IMR-90 (cell line): Measurements from ENCODE around the gene RASL10A. TPM values are rescaled to one million over a fixed set of nuclear protein-coding genes. Genes with fewer than 3 reads are reported as not detected.

ENCODE experiments used
- ATAC-seq: fragments of 200-7000 bp; cut with Tn5 transposase; 2 replicates; pipeline ENCODE4 v1.9.1; 2020; ENCODE audit warnings: low read depth, mild to moderate bottlenecking, moderate library complexity
- BruUV-seq: library from RNA; stranded (reverse); fragments of 400-500 nt; replicated peaks from 2 replicates; lab custom pipeline; 2021; lab: Mats Ljungman, UMichigan
- CTCF ChIA-PET: fragments of 300-600 bp; formaldehyde crosslinking; extraction: SDS; loops from one replicate; lab custom pipeline; 2021; ENCODE audit warnings: antibody characterized with exemption; lab: Yijun Ruan, JAX
- POLR2A ChIA-PET: fragments of 300-600 bp; sonication (Branson Sonifier 250); formaldehyde crosslinking; loops from one replicate; lab custom pipeline; 2022; ENCODE audit warnings: antibody characterized with exemption; ENCODE audit not compliant: unreplicated experiment; lab: Charles Lee
- DNase-seq: peaks from one replicate; pipeline ENCODE4 v3.0.0; 2013
- H2AFZ ChIP-seq: replicated peaks from 2 replicates; pipeline ENCODE3; 2013; ENCODE audit warnings: low read length, mild to moderate bottlenecking; ENCODE audit not compliant: poor library complexity
- H2AK5ac ChIP-seq: 2 replicates; pipeline ENCODE4 v1.6.1; 2013; ENCODE audit warnings: low read depth, low read length, inconsistent platforms
- H2AK9ac ChIP-seq: replicated peaks from 2 replicates; pipeline ENCODE3; 2013; ENCODE audit warnings: mild to moderate bottlenecking, low read depth, low read length, moderate library complexity; ENCODE audit not compliant: poor library complexity
- H2BK120ac ChIP-seq: 2 replicates; pipeline ENCODE4 v1.6.1; 2013; ENCODE audit warnings: low read depth, low read length, inconsistent platforms
- H2BK15ac ChIP-seq: 3 replicates; pipeline ENCODE4 v1.6.1; 2013; ENCODE audit warnings: low read depth, low read length, inconsistent platforms
- H2BK20ac ChIP-seq: 2 replicates; pipeline ENCODE4 v1.6.1; 2013; ENCODE audit warnings: low read depth, mild to moderate bottlenecking, inconsistent platforms, low read length, moderate library complexity
- H2BK5ac ChIP-seq: 2 replicates; pipeline ENCODE4 v1.6.1; 2013; ENCODE audit warnings: mild to moderate bottlenecking, low read depth, low read length, inconsistent platforms; ENCODE audit not compliant: poor library complexity, severe bottlenecking
- H3K14ac ChIP-seq: replicated peaks from 2 replicates; pipeline ENCODE4 v1.6.1; 2013; ENCODE audit warnings: low read depth, low read length, inconsistent platforms
- H3K18ac ChIP-seq: 2 replicates; pipeline ENCODE4 v1.6.1; 2013; ENCODE audit warnings: low read depth, low read length, control low read depth
- H3K23ac ChIP-seq: 2 replicates; pipeline ENCODE4 v1.6.1; 2013; ENCODE audit warnings: low read depth, low read length, inconsistent platforms
- H3K27ac ChIP-seq: 2 replicates; pipeline ENCODE4 v1.5.1; 2013; ENCODE audit warnings: mild to moderate bottlenecking, control low read depth, low read length; ENCODE audit not compliant: insufficient read depth
- H3K27me3 ChIP-seq: 2 replicates; pipeline ENCODE4 v1.6.1; 2013; ENCODE audit warnings: low read length; ENCODE audit not compliant: control insufficient read depth, insufficient read depth
- H3K36me3 ChIP-seq: 2 replicates; pipeline ENCODE4 v1.6.1; 2013; ENCODE audit warnings: low read length, mixed read lengths; ENCODE audit not compliant: control insufficient read depth, insufficient read depth
- H3K4ac ChIP-seq: 2 replicates; pipeline ENCODE4 v1.6.1; 2013; ENCODE audit warnings: low read depth, low read length, inconsistent platforms
- H3K4me1 ChIP-seq: 2 replicates; pipeline ENCODE4 v1.6.1; 2013; ENCODE audit warnings: low read length, mixed read lengths; ENCODE audit not compliant: control insufficient read depth, insufficient read depth
- H3K4me2 ChIP-seq: 2 replicates; pipeline ENCODE4 v1.6.1; 2013; ENCODE audit warnings: low read depth, mild to moderate bottlenecking, control low read depth, low read length, moderate library complexity
- H3K4me3 ChIP-seq: 2 replicates; pipeline ENCODE4 v1.5.1; 2013; ENCODE audit warnings: low read depth, mild to moderate bottlenecking, control low read depth, low read length, moderate library complexity; ENCODE audit not compliant: insufficient read depth
- H3K56ac ChIP-seq: 2 replicates; pipeline ENCODE4 v1.6.1; 2013; ENCODE audit warnings: low read length, inconsistent platforms; ENCODE audit not compliant: insufficient read depth; ENCODE audit errors: extremely low read depth
- H3K79me1 ChIP-seq, 2 experiments: 2 replicates each; pipeline ENCODE4 v1.6.1; 2013; ENCODE audit warnings: low read length in 2 of 2, inconsistent platforms in 1 of 2, low read depth in 1 of 2
- H3K9ac ChIP-seq: 2 replicates; pipeline ENCODE4 v1.6.1; 2013; ENCODE audit warnings: low read depth, low read length, control low read depth
- H3K9me1 ChIP-seq: 2 replicates; pipeline ENCODE4 v1.6.1; 2013; ENCODE audit warnings: low read length, inconsistent platforms; ENCODE audit not compliant: insufficient read depth
- H3K9me3 ChIP-seq: 2 replicates; pipeline ENCODE4 v1.6.1; 2013; ENCODE audit warnings: low read length; ENCODE audit not compliant: control insufficient read depth, insufficient read depth
- H4K20me1 ChIP-seq: 2 replicates; pipeline ENCODE4 v1.6.1; 2013; ENCODE audit warnings: low read length, inconsistent platforms; ENCODE audit not compliant: insufficient read depth
- H4K5ac ChIP-seq: 2 replicates; pipeline ENCODE4 v1.6.1; 2013; ENCODE audit warnings: mild to moderate bottlenecking, low read depth, low read length, control low read depth
- H4K8ac ChIP-seq, 2 experiments: 2 replicates each; pipeline ENCODE4 v1.6.1; 2013; ENCODE audit warnings: low read depth in 2 of 2, low read length in 2 of 2, control low read depth in 1 of 2, inconsistent platforms in 1 of 2
- H4K91ac ChIP-seq: 2 replicates; pipeline ENCODE4 v1.6.1; 2013; ENCODE audit warnings: low read depth, low read length, inconsistent platforms; ENCODE audit not compliant: insufficient read depth
- BHLHE40 ChIP-seq: fragments of 150-350 bp; IDR thresholded peaks from 2 replicates; pipeline ENCODE4 v1.6.1; 2016; ENCODE audit warnings: mild to moderate bottlenecking, low read depth, low read length
- CTCF ChIP-seq: conservative IDR thresholded peaks from 2 replicates; pipeline ENCODE4 v1.5.1; 2012; ENCODE audit warnings: mild to moderate bottlenecking, low read depth, low read length, improper control_type of control experiment
- ELK1 ChIP-seq: fragments of 150-350 bp; IDR thresholded peaks from 2 replicates; pipeline ENCODE4 v1.6.1; 2016; ENCODE audit warnings: low read depth, mild to moderate bottlenecking, low read length, moderate library complexity, borderline replicate concordance
- MAFK ChIP-seq: IDR thresholded peaks from 2 replicates; pipeline ENCODE4 v1.6.1; 2012; ENCODE audit warnings: low read depth, low read length, improper control_type of control experiment
- MAZ ChIP-seq: IDR thresholded peaks from 2 replicates; pipeline ENCODE4 v1.6.1; 2012; ENCODE audit warnings: low read depth, mild to moderate bottlenecking, low read length, improper control_type of control experiment, moderate library complexity, borderline replicate concordance
- NFE2L2 ChIP-seq: fragments of 150-350 bp; IDR thresholded peaks from 2 replicates; pipeline ENCODE4 v1.6.1; 2016; ENCODE audit warnings: low read depth, mild to moderate bottlenecking, low read length
- POLR2A ChIP-seq: IDR thresholded peaks from 2 replicates; pipeline ENCODE4 v1.6.1; 2012; ENCODE audit warnings: mild to moderate bottlenecking, low read depth, low read length
- RAD21 ChIP-seq: IDR thresholded peaks from 2 replicates; pipeline ENCODE4 v1.6.1; 2012; ENCODE audit warnings: low read length, improper control_type of control experiment
- RFX5 ChIP-seq: IDR thresholded peaks from 2 replicates; pipeline ENCODE4 v1.8.0; 2012; ENCODE audit warnings: low read depth, mild to moderate bottlenecking, low read length, moderate library complexity
- SMC3 ChIP-seq: fragments of 150-350 bp; IDR thresholded peaks from 2 replicates; pipeline ENCODE4 v1.6.1; 2016; ENCODE audit warnings: low read depth, mild to moderate bottlenecking, antibody characterized with exemption, low read length, moderate library complexity
- USF2 ChIP-seq: fragments of 150-350 bp; IDR thresholded peaks from 2 replicates; pipeline ENCODE4 v1.6.1; 2017; ENCODE audit warnings: mild to moderate bottlenecking, antibody characterized with exemption, low read length, low read depth
- WGBS, 2 experiments: methylation state at CpG; one replicate each; pipeline versions ENCODE4 v1.1.5 to v1.1.7; 2013; ENCODE audit warnings: missing lambda C conversion rate in 2 of 2; ENCODE audit not compliant: insufficient read length in 1 of 2; ENCODE audit errors: extremely low coverage in 2 of 2; 5-methylcytosine and 5-hydroxymethylcytosine counted together
- dilution Hi-C: fragments of 300-500 bp; cut with HindIII; formaldehyde crosslinking; loops from one replicate; pipeline ENCODE4 v1.14.3; 2018; ENCODE audit warnings: low sequenced_read_pairs; ENCODE audit not compliant: unreplicated experiment
- in situ Hi-C: fragments of 300-500 bp; cut with MboI; formaldehyde crosslinking; loops from 3 replicates; pipeline ENCODE4 v1.14.3; 2019; ENCODE audit warnings: low sequenced_read_pairs, inconsistent platforms, mixed read lengths
- intact Hi-C: fragments of 100-400 bp; cut with micrococcal nuclease; formaldehyde crosslinking; loops from 2 replicates; pipeline ENCODE4 v1.10.0; 2022
- polyA plus RNA-seq, 3 experiments: library from polyadenylated mRNA; depleted of rRNA; stranded (reverse); fragments of >200 nt; gene quantifications; 2 replicates each; pipeline ENCODE4 v1.2.3, GENCODE V29; 2012; ENCODE audit warnings: low replicate concordance in 1 of 3
- total RNA-seq: library from RNA; depleted of rRNA; stranded (reverse); fragments of >200 nt; gene quantifications from 2 replicates; pipeline ENCODE4 v1.2.3, GENCODE V29; 2012

The RASL10A gene
- total and polyA plus RNA-seq, 2 of the 4 experiments (the other 2 are of a cell fraction): 0.26 TPM; not detected in 1

- ATAC-seq: no peak
- intact Hi-C loops: no loop called here
Observed at GRCh38 chr22:29263791-29264276, 51.7 kb downstream of the RASL10A start.

More at GRCh38 chr22:29263791-29264276, 51.7 kb downstream of the RASL10A start:
- Histone ChIP-seq H3K14ac (no peak overlapping the region), H4K5ac (no peak overlapping the region), H3K36me3 (peaks cover 22% of the 10 kb centered on the region), H3K4me1 (peaks cover 8% of the 10 kb centered on the region), H3K9ac (no peak overlapping the region), H4K20me1 (peaks cover 4% of the 10 kb centered on the region), H3K9me3 (no peaks in the 10 kb centered on the region), H3K23ac (no peak overlapping the region), H2AK9ac (peak overlapping the region; percentile 52), H2BK120ac (no peak overlapping the region), H3K4me2 (no peak overlapping the region), H2BK15ac (no peak overlapping the region), H3K79me1 (peaks cover 15 to 21% of the 10 kb centered on the region in 2 experiments; a peak in 3 of 4 replicates), H2AFZ (no peak overlapping the region), H3K9me1 (peaks cover 10% of the 10 kb centered on the region; the same call in 1 of the 2 replicates), H3K4me3 (no peak overlapping the region), H4K8ac (no peak overlapping the region), H3K27ac (no peak overlapping the region), H4K91ac (no peak overlapping the region), H2BK5ac (no peak overlapping the region), H3K27me3 (no peaks in the 10 kb centered on the region), H3K18ac (no peak overlapping the region), H2BK20ac (no peak overlapping the region), H3K56ac (no peak overlapping the region), H2AK5ac (no peak overlapping the region), H3K4ac (no peak overlapping the region)
- ChIA-PET POLR2A (no interaction called here), CTCF (no interaction called here)
- DNase-seq: no peak
- 89% methylated on average over 11 of the region's 14 CpGs; no CpG with 5 or more reads in 1 of the 2 experiments for WGBS, 2 experiments
- BruUV-seq: no TSS peak
- TF ChIP-seq RFX5 (no peak), CTCF (no peak), MAZ (no peak), MAFK (no peak), RAD21 (no peak), NFE2L2 (no peak), BHLHE40 (no peak), USF2 (no peak), SMC3 (no peak), ELK1 (no peak), POLR2A (no peak)
- dilution Hi-C loops: no loop called here
- in situ Hi-C loops: no loop called here
